Measurements from ENCODE around the gene TCF12. TPM values are rescaled to one million over a fixed set of nuclear protein-coding genes. Genes with fewer than 3 reads are reported as not detected.

Gene TCF12
- total and polyA plus RNA-seq, 2 of the 8 experiments (the other 6 are each of a cell fraction or from before 2014, with no cell fraction given): 85.8 to 101 TPM

GRCh38 chr15:56973463-56973862 lies 55.0 kb downstream of the TCF12 start:
- H4K8ac ChIP-seq (ENCODE audit: extremely low read depth, insufficient read depth, low read length): no peak overlapping the region
- H3K79me1 ChIP-seq (ENCODE audit: low read depth, low read length): no peaks in the 10 kb centered on the region
- H4K20me1 ChIP-seq (replicated peaks in 1 of 2; ENCODE audit: control insufficient read depth in 1 of 2, insufficient read depth in 2 of 2, low read length in 2 of 2): peaks cover 2 to 9% of the 10 kb centered on the region in 2 experiments
- no peaks in the 10 kb centered on the region; the same call in 1 of the 2 replicates for H3K23me2 ChIP-seq (ENCODE audit: low read depth, low read length)
- H4K91ac ChIP-seq (replicated peaks; ENCODE audit: insufficient read length, low read length): no peak overlapping the region
- H3K27me3 ChIP-seq (replicated peaks in 1 of 4; ENCODE audit: control insufficient read depth in 3 of 4, extremely low read depth in 1 of 4, insufficient read depth in 3 of 4, low read length in 3 of 4): no peaks in the 10 kb centered on the region
- H4K5ac ChIP-seq (ENCODE audit: insufficient read length, low read depth, low read length): no peak overlapping the region
- H3K9ac ChIP-seq (replicated peaks in 1 of 4; ENCODE audit: extremely low read depth in 1 of 4, low read depth in 3 of 4, low read length in 3 of 4): no peak overlapping the region
- DNase-seq (ENCODE audit: low read depth in 1 of 2, low spot score in 2 of 2) (no peak), FAIRE-seq (no peak)
- H3K4me1 ChIP-seq (replicated peaks in 1 of 4; ENCODE audit: control insufficient read depth in 3 of 4, insufficient read depth in 4 of 4, low read length in 3 of 4): peaks cover 0 to 6% (median 2%) of the 10 kb centered on the region in 4 experiments; a peak in 3 of 7 replicates
- no peak overlapping the region for H2BK12ac ChIP-seq (ENCODE audit: low read depth, low read length)
- no peak overlapping the region for H3K23ac ChIP-seq (ENCODE audit: insufficient read length)
- H3K56ac ChIP-seq (replicated peaks; ENCODE audit: insufficient read length, low read depth, low read length): no peak overlapping the region
- H2BK20ac ChIP-seq (ENCODE audit: low read length): no peak overlapping the region
- H2BK15ac ChIP-seq (ENCODE audit: low read length): no peak overlapping the region
- H2BK120ac ChIP-seq (replicated peaks; ENCODE audit: low read depth, low read length): no peak overlapping the region
- H3K18ac ChIP-seq (ENCODE audit: extremely low read depth, low read length): no peak overlapping the region
- no peak overlapping the region for H2BK5ac ChIP-seq (ENCODE audit: low read depth, low read length)
- H3K4me2 ChIP-seq (ENCODE audit: insufficient read depth in 1 of 2, low read depth in 2 of 2, low read length in 2 of 2): no peak overlapping the region
- H3K14ac ChIP-seq (ENCODE audit: insufficient read length): no peak overlapping the region
- H3K4ac ChIP-seq (replicated peaks; ENCODE audit: insufficient read length, low read depth, low read length): no peak overlapping the region
- no peaks in the 10 kb centered on the region for H3K36me3 ChIP-seq (ENCODE audit: control insufficient read depth in 2 of 4, insufficient read depth in 4 of 4, low read length in 3 of 4)
- H2AK5ac ChIP-seq (ENCODE audit: low read depth, low read length): no peak overlapping the region
- ChIA-PET CTCF (ENCODE audit: partially characterized antibody) (no interaction called here), POLR2A (ENCODE audit: partially characterized antibody) (no interaction called here)
- no peak overlapping the region for H2AFZ ChIP-seq (ENCODE audit: low read length)
- H3K27ac ChIP-seq (ENCODE audit: low read depth, low read length): no peak overlapping the region
- WGBS, 2 experiments (ENCODE audit: extremely low coverage in 1 of 2, insufficient coverage in 1 of 2, insufficient read length in 1 of 2, insufficient replicate concordance in 2 of 2, low coverage in 1 of 2, low lambda C conversion rate in 2 of 2, missing lambda C conversion rate in 1 of 2): 79% methylated on average over 1 of the region's 1 CpG; no CpG with 5 or more reads in 1 of the 2 experiments
- peaks cover 8 to 94% of the 10 kb centered on the region in 2 experiments for H3K79me2 ChIP-seq (ENCODE audit: control insufficient read depth in 1 of 2, insufficient read depth in 2 of 2, low read length in 2 of 2)
- no peaks in the 10 kb centered on the region for H3K9me3 ChIP-seq (ENCODE audit: insufficient read depth in 2 of 2, low read depth in 1 of 2, low read length in 1 of 2)
- no peak overlapping the region for H3K4me3 ChIP-seq (ENCODE audit: extremely low read depth in 1 of 4, insufficient read depth in 2 of 4, low read depth in 3 of 4, low read length in 4 of 4)
- TF ChIP-seq GABPA (IDR thresholded peaks at IDR 0.05; ENCODE audit: borderline replicate concordance, insufficient read depth, low read length) (no peak), CBX8 (IDR thresholded peaks at IDR 0.05; ENCODE audit: borderline replicate concordance, low read depth, low read length) (no peak), CEBPB (IDR thresholded peaks at IDR 0.05; ENCODE audit: low read depth, low read length) (no peak), CREB1 (IDR thresholded peaks at IDR 0.05) (no peak), SP1 (IDR thresholded peaks at IDR 0.05; ENCODE audit: low read depth, low read length) (no peak), SUZ12 (IDR thresholded peaks at IDR 0.05; ENCODE audit: low read length) (no peak), EZH2 (IDR thresholded peaks at IDR 0.05; ENCODE audit: low read depth, low read length, severe bottlenecking) (no peak), TAF1 (IDR thresholded peaks at IDR 0.05; ENCODE audit: low read depth, low read length) (no peak), HDAC6 (IDR thresholded peaks at IDR 0.05; ENCODE audit: low read depth, low read length) (no peak), NANOG (IDR thresholded peaks at IDR 0.05; ENCODE audit: insufficient read depth, low read depth, low read length, poor library complexity, severe bottlenecking) (no peak), CBX5 (IDR thresholded peaks at IDR 0.05; ENCODE audit: low read depth, low read length) (no peak), TAF7 (optimal IDR thresholded peaks at IDR 0.05; ENCODE audit: borderline replicate concordance, low read depth, low read length) (no peak), E2F6 (IDR thresholded peaks at IDR 0.05) (no peak), NRF1 (IDR thresholded peaks at IDR 0.05; ENCODE audit: low read depth, low read length) (no peak), RBBP5 (IDR thresholded peaks at IDR 0.05; ENCODE audit: borderline replicate concordance, low read depth, low read length) (no peak)
